GM12874 (cell line): Measurements from ENCODE around the gene WWOX.

Experiments used
- TF ChIP-seq, protein P1 (sequence below): IDR thresholded peaks from 2 replicates; pipeline ENCODE4 v1.5.1; 2011; ENCODE audit warnings: low read depth, mild to moderate bottlenecking, control low read depth, low read length, moderate library complexity; ENCODE audit not compliant: insufficient read depth

WWOX gene

DNA sequence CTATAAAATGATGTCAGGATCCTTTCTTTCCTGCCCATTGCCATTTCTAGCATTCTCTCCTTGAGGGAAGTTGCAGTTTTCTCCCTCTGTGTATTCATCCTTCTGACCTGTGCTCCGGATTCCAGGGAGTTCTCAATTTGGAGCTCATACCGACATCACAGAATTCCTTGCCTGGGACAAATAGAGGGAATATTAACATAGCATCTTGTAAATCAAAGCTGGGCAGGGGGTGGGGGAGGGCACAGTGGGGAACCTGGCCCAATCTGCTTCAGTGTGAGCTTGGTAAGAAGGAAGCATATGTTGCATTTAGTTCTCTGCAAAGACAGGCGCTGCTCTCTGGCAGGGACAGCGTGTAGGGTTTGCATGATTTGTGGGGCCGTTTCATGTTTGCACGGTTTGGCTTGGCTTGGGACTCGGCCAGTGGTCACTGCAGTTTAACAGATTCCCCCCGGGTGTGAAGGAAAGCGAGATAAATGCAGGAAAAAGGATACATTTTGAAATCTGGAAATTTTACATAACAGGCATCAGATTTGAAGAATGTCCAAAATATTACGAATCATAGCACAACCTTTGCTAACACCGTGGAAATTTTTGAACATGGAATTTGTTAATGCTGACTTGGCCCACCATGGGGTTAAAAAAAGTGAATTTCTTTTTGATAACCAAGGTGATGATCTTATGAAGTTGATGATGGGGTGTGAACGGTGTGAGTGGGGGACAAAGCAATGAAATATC lies 178.0 kb downstream of the WWOX start:
- TF ChIP-seq, protein P1, sequence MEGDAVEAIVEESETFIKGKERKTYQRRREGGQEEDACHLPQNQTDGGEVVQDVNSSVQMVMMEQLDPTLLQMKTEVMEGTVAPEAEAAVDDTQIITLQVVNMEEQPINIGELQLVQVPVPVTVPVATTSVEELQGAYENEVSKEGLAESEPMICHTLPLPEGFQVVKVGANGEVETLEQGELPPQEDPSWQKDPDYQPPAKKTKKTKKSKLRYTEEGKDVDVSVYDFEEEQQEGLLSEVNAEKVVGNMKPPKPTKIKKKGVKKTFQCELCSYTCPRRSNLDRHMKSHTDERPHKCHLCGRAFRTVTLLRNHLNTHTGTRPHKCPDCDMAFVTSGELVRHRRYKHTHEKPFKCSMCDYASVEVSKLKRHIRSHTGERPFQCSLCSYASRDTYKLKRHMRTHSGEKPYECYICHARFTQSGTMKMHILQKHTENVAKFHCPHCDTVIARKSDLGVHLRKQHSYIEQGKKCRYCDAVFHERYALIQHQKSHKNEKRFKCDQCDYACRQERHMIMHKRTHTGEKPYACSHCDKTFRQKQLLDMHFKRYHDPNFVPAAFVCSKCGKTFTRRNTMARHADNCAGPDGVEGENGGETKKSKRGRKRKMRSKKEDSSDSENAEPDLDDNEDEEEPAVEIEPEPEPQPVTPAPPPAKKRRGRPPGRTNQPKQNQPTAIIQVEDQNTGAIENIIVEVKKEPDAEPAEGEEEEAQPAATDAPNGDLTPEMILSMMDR: no peak

DNA sequence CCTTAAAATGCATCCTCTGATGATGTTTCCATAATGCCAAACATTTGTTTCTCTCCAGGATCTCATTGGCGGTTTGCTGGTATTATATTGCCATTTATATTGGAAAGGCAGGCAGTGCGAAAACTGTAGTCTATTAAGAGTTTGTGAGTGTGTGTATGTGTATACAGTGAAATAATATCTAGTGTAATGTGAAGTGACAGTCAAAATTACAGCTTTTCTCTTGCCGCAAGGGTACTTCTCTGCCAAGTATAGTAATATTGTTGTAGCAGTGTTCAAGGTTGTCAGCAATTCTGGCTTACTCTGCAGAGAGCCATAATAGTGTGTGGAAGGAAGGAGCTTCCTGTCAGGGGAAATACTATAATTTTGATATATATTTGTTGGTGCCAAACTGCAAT lies 178.6 kb downstream of the WWOX start:
- TF ChIP-seq, protein P1: no peak

DNA sequence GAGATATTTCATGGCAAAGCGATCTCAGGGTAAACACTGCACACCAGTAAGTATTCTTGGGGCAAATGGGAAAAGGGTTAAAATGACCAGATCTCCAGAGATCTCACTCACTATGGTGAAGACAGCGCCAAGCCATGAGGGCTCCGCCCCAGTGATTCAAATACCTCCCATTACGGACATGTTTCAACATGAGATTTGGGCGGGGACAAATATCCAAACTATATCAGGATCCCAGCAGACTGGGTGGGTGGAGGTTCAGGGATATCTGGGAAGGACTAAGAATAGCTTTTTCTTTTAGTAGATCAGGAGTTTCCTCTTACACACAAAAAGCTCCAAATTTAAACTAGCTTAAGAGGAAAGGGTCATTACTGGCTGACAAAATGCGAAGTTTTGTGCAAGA lies 181.7 kb downstream of the WWOX start:
- TF ChIP-seq, protein P1: no peak

DNA sequence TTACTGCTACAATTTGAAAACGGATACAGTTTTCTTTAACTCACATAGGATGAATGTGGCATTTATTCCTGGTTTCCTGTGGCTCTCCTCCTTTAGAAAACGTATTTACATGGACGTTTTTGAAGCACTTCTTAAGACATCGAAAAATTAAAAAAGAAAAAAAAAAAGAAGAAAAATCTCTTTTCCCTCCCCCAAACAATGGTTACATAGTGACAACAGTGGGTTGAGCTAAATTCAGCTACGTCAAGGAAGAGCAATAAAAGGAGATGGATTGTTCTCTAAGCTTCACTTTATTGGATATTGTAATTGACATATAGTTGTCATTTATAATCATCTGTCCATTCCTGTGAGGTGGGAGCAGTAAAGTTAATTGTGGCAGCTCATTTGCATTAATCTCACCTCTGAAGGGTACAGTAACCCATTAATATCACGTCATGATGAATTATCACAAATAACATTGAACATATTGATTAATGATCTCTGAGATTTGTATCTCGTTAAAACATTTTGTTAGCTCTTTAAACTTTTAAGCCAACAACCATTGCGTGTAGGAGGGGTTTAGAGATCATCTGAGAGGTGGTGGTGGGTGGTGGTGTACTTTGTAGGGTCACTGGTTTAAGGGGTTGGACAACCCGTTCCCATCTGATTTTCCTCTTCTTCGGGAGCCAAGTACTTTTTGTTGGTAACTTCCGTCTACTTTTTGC lies 184.2 kb downstream of the WWOX start:
- TF ChIP-seq, protein P1: no peak

DNA sequence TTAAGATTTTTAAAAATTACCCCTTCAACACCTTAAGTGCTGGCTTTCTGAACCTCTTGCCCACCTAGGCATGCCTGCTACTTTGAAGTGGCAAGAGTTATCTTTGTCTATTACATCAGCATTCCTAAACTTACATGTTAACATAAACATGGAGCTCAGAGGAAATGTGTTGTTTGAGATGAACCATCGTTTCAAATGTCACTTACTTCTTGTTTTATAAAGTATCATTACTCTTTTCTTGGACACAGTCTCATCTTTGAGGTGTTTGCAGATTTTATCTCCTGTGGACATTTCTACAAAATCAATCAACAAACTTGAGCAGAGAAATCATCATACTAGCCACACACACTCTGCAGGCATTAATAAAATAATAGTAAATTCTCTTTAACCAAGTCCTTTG lies 184.9 kb downstream of the WWOX start:
- TF ChIP-seq, protein P1: no peak

DNA sequence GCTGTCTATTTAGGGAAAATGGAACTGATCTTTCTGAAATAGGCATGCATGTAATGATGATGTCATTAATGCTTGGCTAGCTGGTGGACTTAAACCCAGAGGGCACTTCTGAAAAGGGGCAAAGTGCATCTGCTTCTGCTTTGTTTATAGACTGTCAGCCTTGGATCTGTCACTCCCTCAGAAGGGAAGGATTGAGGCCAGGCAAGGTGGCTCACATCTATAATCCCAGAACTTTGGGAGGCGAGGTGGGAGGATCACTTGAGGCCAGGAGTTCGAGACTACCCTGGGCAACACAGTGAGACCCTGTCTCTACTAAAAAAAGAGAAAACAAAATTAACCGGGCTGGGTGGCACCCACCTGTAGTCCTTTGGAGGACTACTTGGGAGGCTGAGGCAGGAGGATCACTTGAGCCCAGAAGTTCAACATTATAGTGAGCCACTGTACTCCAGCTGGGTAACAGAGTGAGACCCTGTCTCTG lies 185.5 kb downstream of the WWOX start:
- TF ChIP-seq, protein P1: no peak

DNA sequence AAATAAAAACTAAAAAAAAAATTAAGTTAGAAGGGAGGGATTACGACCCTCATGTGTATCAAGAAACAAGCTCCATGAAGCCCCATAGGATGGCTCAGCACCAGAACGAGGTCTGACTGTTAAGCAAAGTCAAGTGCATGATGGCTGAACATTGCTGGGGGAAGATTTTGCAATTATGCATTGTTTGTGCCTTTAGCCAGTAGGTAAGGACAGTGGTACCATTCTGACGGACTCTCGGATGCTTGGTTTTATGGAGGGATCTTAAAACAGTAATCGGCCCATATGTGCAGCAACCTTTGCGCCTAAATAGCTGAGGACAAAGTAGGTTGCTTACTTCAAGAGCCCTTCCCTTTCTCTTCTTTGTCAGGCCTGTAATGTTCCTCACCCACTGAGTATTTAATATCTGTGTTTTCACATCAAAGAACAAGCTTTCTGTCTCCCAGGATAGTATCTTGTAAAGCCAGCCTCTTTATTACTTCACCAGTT lies 186.0 kb downstream of the WWOX start:
- TF ChIP-seq, protein P1: no peak
